Activated T-cell treated with anti-CD3 and anti-CD28 coated beads, Interleukin-2, amount 50 U/mL, for 72 hours (primary cell): ENCODE results near the gene NR2C1. TPM values are rescaled to one million over a fixed set of nuclear protein-coding genes. Genes with fewer than 3 reads are reported as not detected.

ENCODE experiments used
- total RNA-seq, 2 donors: library from RNA; stranded (reverse); gene quantifications; one replicate each; pipeline ENCODE4 v1.2.3, GENCODE V29; 2022

Gene NR2C1
- total RNA-seq, 2 donors from 2014 or later, result 37.6 to 38.7 TPM

Other genes with a start within 250 kb of the NR2C1 start
- 100 to 1,000 TPM; 118 to 142 TPM for gene NDUFA12, start 69.9 kb downstream of the NR2C1 start, total RNA-seq
- 1 to 10 TPM; 1.2 to 2.0 TPM for gene FGD6, start 143.8 kb upstream of the NR2C1 start, total RNA-seq
- gene VEZT, start 144.2 kb upstream of the NR2C1 start, total RNA-seq, result 10 to 100 TPM; 49.0 to 61.5 TPM